Anterior cingulate cortex (tissue), 58 donors: Measurements from ENCODE around the gene TBCEL.

Experiments
- DNase-seq, 58 donors: peaks; one replicate each; lab custom pipeline; 2025; lab: John Stamatoyannopoulos, UW

Gene TBCEL, protein sequence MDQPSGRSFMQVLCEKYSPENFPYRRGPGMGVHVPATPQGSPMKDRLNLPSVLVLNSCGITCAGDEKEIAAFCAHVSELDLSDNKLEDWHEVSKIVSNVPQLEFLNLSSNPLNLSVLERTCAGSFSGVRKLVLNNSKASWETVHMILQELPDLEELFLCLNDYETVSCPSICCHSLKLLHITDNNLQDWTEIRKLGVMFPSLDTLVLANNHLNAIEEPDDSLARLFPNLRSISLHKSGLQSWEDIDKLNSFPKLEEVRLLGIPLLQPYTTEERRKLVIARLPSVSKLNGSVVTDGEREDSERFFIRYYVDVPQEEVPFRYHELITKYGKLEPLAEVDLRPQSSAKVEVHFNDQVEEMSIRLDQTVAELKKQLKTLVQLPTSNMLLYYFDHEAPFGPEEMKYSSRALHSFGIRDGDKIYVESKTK

DNA sequence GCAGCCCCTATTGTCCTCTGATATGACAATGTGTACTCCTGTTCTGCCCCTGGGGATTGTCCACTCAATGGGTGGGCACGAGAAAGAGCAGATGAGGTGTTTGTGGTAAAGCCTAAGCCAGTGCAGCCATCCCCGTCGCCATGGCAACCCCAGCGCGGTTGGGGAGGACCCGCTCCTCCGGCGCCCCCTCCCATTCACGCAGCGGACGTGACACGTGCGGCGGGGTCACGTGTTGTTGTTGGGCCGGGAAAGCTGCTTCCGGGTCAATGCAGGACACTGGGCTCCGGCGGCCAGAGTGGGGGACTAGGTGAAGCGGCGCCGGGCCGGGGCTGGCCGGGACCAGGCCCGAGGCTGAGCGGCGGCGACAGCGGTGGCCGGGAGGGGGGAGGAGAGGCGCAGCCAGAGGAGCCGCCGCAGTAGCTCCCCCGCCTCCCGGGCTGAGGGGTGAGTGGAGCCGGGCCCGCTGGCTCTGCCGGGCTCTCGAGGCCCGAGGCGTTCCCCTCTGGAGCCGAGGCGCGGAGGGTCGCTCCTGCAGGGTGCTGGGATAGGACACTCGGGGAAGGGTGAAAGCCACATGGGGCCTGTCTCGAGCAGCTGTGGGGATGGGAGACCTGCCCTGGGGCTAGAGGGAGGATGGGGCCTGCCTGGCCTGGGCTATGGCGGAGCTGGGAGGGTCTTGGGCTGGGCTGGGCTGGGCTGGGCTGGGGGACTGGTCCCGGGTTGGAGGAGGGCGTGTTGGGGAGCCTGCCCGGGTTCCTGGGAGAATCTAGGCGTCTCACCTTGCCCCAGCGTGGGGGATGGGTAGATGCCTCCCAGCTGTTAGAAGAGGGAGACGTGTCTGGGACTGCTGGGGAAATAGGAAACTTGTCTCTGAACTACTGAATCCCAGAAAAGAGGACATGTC lies at the start of gene TBCEL:
TBCEL (plus strand) TSS at position 255 of the 904 bp plus-strand sequence. CDS start 21,589 bp downstream, outside the sequence.
- peak; percentile 19 to 94 (median 85) for DNase-seq

DNA sequence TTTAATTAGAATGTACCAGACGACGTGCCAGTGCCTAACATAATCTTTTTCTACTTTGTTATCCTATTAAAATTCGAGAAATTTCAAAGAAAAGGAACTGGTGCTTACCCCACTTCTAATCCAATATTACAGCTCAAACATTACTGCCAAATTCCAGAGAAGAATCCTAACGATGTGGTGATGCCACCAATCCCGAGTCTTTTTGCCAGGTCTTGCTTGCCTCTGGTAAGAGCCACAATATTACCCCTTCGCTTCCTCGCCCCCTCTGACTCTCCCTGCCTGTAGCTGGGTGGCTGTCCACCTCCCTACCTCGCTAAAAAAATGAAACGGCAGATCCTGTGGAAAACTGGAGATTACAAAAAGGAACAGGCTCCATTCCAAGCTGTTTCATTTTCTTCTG lies 49.4 kb upstream of the TBCEL start:
- peak in 1 of 58 donors; percentile 23 for DNase-seq

- no peak for DNase-seq
Measured at GRCh38 chr11:120974965-120975364, 48.9 kb upstream of the TBCEL start.

GRCh38 chr11:120977266-120978137 lies 46.4 kb upstream of the TBCEL start:
- DNase-seq: peak in 18 of 58 donors; percentile 7 to 60 (median 47)

DNA sequence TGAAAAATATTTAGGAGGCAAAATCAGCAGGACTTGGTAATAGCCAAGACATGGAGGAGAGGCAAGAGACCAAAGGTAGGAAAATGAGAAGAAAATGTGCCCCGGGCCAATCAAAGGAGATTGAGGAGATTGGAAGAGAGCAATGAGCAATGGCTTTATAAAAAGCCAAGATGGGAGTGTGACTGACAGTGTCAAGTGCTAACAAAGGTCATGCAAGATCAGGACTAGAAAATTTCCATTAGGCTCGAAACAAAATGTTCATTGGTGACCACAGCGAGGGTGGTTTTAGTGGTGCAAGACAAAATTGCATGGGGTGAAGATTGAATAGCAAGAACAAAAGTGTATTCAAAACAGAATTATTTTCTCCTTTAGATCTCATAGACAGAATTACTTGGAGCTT lies 45.2 kb upstream of the TBCEL start:
- no peak for DNase-seq

DNA sequence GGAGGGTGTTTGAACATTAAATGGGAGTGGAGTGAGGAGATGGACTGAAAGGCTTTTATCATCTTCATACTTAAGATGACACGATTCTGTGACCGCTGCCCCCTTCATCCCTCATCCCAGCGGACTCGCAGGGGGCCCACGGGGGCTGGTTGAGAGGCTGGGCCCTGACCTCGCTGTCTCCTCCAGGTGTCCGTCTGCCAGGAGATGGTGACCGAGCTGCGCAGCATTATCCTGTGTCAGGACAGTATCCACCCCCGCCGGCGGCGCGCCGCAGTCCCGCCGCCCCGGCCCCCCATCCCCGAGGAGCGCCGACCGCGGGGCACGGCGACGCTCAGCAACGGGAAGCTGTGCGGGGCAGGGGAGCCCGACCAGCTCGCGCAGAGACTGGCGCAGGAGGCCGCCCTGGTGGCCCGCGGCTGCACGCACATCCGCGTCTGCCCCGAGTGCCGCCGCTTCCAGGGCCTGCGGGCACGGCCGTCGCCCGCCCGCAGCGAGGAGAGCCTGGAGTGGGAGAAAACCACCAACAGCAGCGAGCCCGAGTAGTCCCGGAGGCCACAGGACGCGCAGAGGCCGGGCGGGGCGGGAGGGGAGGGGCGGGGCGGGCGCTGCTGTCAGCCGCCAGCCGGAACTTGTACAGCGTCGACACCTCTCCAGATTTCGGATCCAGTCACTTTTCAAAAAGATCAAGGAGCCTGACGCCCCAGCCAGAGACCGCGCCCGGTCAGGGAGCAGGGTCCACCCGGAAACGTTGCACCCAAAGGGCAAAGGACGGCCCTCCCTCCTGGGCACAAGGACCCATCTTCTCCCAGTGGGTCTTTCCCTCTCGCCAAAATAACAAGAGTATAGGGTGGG lies 38.0 kb upstream of the TBCEL start:
- DNase-seq: peak in 7 of 58 donors; percentile 9 to 27 (median 16)

- DNase-seq: no peak
Measured at GRCh38 chr11:120988603-120989002, 35.3 kb upstream of the TBCEL start.

DNA sequence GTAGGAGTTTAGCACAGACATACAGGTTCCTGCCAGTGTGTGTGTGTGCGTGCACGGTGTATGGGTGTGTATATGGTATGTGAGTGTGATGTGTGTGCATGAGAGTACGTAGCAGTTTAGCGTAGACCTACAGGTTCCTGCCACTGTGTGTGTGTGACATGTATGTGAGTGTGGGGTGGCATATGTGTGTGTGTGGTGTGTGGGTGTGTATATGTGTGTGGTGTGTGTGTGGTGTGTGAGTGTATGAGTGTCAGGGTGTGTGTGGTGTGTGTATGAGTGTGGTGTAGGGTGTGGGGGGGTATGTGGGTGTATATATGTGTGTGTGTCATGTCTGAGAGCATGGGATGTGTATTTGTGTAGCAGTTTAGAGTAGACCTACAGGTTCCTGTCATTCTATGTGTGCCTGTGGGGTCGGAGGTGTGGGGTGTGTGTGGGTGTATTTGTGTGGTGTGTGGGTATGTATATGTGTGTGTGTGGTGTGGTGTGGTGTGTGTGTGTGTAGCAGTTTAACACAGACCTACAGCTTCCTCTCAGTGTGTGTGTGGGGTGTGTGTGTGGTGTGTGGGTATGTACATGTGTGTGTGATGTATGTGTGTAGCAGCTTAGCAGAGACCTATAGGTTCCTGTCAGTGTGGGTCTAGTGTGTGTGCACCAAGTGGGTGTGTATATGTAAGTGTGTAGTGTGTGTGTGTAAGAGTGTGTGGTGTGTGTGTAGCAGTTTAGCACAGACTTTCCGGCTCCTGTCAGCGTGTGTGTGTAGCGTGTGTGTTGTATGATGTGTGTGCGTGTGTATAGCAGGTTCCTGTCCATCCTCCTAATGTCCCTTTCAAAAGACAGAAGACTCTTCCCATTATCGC lies 31.8 kb upstream of the TBCEL start:
- DNase-seq: no peak

DNA sequence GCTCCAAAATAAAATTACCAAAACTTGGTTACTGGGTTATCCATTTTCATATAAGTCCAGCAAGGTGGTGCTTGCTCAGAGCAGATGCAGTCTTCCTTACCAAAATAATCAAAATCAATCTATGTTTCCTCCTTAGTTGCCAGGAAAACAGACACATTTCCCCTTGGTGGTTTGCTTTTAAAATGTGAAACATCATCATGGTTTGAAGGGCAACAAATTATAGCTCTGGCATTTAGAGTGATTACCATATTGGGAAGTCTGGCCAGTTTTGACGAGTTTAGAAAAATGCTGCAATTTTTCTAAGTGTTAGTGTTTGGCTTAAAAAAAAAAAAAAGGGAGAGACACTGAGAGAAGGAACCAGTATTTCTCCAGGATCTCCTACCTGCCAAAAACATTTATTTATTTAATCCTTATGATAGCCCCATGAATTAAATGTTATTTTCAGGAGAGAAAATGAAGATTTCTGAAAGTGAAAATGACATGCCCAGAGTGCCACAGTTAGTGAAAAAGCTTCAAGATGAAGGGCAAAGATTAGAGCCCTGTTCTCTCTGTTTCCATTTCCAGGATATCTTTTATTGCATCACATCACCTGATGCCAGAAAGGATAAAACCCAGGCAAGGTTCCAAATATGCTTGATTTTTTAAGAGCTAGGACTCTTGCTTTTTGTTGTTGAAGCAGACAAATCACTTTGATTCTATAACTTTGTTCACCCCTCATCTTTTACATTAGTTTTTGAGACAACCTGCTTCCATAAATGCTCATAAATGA lies 29.6 kb upstream of the TBCEL start:
- no peak for DNase-seq

GRCh38 chr11:120995184-120995583 lies 28.7 kb upstream of the TBCEL start:
- no peak for DNase-seq

GRCh38 chr11:120996973-120997372 lies 26.9 kb upstream of the TBCEL start:
- no peak for DNase-seq

DNA sequence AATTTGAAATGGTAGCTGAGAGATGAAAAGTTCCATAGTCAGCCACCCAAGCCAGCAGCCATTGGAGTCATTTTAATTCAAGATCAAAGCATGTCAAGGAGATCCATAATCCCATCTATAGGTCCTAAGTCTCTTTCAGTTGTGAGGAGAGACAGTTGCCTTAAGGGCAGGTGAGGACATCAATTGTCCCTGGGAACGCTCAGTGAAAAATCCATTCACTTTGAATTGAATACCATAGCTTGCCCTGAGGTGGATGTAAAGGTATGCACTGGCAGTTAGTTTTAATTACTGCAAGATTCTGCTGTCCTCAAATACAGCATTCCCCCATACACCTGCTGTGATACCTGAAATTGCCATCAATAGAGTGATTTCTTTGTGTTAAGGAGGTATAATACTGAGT lies 25.3 kb upstream of the TBCEL start:
- no peak for DNase-seq

DNA sequence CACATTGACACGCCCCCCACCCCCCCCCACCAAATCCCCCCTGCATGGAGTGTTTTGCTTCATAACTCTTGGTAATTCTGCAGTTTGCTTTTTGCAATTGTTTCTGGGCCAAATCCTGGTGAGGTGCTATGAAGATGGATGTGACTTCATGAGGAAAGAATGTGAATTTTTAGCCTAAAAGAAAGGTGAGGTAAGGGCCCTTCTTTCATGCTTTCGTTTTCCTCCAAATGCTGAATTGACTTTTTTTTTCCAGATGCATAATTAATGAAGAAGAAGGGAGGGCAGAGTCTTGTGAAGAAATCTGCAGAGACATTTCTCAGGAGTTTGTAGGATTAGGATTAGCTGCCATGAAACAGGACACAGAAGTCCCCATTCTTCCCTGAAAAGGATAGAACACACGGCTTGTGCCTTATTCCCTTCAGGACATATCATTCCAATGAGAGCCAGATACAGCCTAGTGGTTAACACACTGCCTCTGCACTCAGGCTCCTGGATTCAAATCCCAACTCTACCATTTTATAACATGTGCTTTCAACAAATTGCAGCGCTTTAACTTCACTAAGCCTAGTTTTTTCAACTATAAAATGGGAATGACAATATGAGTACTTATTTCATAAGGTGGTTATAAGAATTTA lies 19.6 kb upstream of the TBCEL start:
- DNase-seq: no peak

GRCh38 chr11:121006922-121007321 lies 17.0 kb upstream of the TBCEL start:
- DNase-seq: no peak

DNA sequence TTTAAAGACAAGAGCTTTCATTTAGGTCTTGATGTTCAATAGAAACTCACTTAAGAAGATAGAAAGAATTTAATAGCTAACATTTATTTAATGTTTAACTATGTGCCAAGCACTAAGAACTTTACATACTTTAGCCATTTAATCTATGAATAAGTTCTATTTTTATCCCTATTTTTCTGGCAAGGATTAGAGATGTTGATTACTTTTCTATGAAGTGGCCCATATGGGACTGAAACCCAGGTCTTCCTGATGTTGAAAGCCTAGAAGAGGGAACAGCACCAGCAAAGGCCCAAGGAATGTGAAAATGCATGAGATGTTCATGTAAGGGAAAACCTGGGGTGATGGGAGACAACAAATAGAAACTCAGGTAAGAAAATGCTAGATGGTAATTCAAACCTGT lies 15.4 kb upstream of the TBCEL start:
- no peak for DNase-seq

DNA sequence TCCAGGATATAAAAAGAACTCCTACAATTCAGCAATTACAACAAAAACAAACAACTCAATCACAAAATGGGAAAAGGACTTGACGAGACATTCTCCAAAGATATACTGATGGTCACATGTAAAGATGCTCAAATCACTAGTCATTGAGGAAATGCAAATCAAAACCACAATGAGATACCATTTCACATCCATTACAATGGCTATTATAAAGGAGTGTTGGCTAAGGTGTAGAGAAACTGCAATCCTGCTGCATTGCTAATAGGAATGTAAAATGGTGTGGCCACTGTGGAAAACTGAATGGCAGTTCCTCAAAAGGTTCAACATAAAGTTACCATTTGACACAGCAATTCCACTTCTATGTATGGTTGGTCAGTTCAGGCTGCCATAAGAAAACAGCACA lies 11.8 kb upstream of the TBCEL start:
- DNase-seq: no peak

- DNase-seq: no peak
Measured at GRCh38 chr11:121018746-121019145, 5.2 kb upstream of the TBCEL start.
